Keratinocyte (primary cell): ENCODE results near the gene SCGB1A1. TPM values are rescaled to one million over a fixed set of nuclear protein-coding genes. Genes with fewer than 3 reads are reported as not detected.

Experiments
- DNase-seq: peaks from one replicate; pipeline ENCODE4 v3.0.0-alpha.2; 2011; ENCODE audit warnings: low read depth, missing footprints, low spot score
- FAIRE-seq: peaks from 2 replicates; lab custom pipeline; 2011; peaks lifted over from hg19 to GRCh38; lab: Jason Lieb, UNC
- H2AFZ ChIP-seq: 2 replicates; pipeline ENCODE4 v1.6.0; 2012; ENCODE audit warnings: low read length, control low read depth, inconsistent platforms; ENCODE audit not compliant: control insufficient read depth
- H3K27ac ChIP-seq: 2 replicates; pipeline ENCODE4 v1.5.1; 2011; ENCODE audit warnings: low read length; ENCODE audit not compliant: control insufficient read depth, insufficient read depth
- H3K27me3 ChIP-seq: 3 replicates; pipeline ENCODE4 v1.6.0; 2011; ENCODE audit warnings: low read length; ENCODE audit not compliant: control insufficient read depth, insufficient read depth; ENCODE audit errors: extremely low read depth
- H3K36me3 ChIP-seq, 2 experiments: 2 replicates in 1 of 2; 3 replicates in 1 of 2; pipeline ENCODE4 v1.5.1; 2011; ENCODE audit warnings: low read length in 2 of 2, mild to moderate bottlenecking in 1 of 2; ENCODE audit not compliant: control insufficient read depth in 2 of 2, insufficient read depth in 2 of 2; ENCODE audit errors: extremely low read depth in 1 of 2
- H3K4me1 ChIP-seq: 3 replicates; pipeline ENCODE4 v1.5.1; 2011; ENCODE audit warnings: low read length; ENCODE audit not compliant: control insufficient read depth, insufficient read depth; ENCODE audit errors: extremely low read depth
- H3K4me2 ChIP-seq: 3 replicates; pipeline ENCODE4 v1.6.0; 2011; ENCODE audit warnings: low read depth, low read length; ENCODE audit not compliant: control insufficient read depth, insufficient read depth; ENCODE audit errors: extremely low read depth
- H3K4me3 ChIP-seq, 3 experiments: fragments of 200-600 bp in 1 of 3; sonication (generic) in 1 of 3; 2 replicates in 2 of 3; 3 replicates in 1 of 3; pipeline ENCODE4 v1.5.1; 2011 to 2016; ENCODE audit warnings: low read length in 3 of 3, mild to moderate bottlenecking in 3 of 3, control low read depth in 2 of 3, inconsistent platforms in 1 of 3, low read depth in 1 of 3, mixed read lengths in 1 of 3, mixed run types in 1 of 3, moderate library complexity in 1 of 3; ENCODE audit not compliant: control insufficient read depth in 2 of 3, insufficient read depth in 2 of 3; ENCODE audit errors: extremely low read depth in 1 of 3
- H3K79me2 ChIP-seq: 2 replicates; pipeline ENCODE4 v1.6.0; 2012; ENCODE audit warnings: low read length; ENCODE audit not compliant: control insufficient read depth, insufficient read depth
- H3K9ac ChIP-seq: 3 replicates; pipeline ENCODE4 v1.6.0; 2011; ENCODE audit warnings: low read length; ENCODE audit not compliant: control insufficient read depth, insufficient read depth; ENCODE audit errors: extremely low read depth
- H3K9me1 ChIP-seq: 3 replicates; pipeline ENCODE4 v1.6.0; 2011; ENCODE audit warnings: low read length; ENCODE audit not compliant: control insufficient read depth, insufficient read depth; ENCODE audit errors: extremely low read depth
- H3K9me3 ChIP-seq: 2 replicates; pipeline ENCODE4 v1.5.1; 2012; ENCODE audit warnings: low read depth, low read length; ENCODE audit not compliant: control insufficient read depth
- H4K20me1 ChIP-seq: 3 replicates; pipeline ENCODE4 v1.6.0; 2011; ENCODE audit warnings: low read length; ENCODE audit not compliant: control insufficient read depth, insufficient read depth; ENCODE audit errors: extremely low read depth
- CTCF ChIP-seq, 3 experiments: IDR thresholded peaks in 1 of 3; conservative IDR thresholded peaks in 1 of 3; optimal IDR thresholded peaks in 1 of 3; 2 replicates in 2 of 3; 3 replicates in 1 of 3; pipeline versions ENCODE3 to v1.5.1; 2011; ENCODE audit warnings: low read length in 3 of 3, mild to moderate bottlenecking in 3 of 3, moderate library complexity in 2 of 3, control low read depth in 1 of 3, inconsistent platforms in 1 of 3; ENCODE audit not compliant: insufficient read depth in 2 of 3; ENCODE audit errors: extremely low read depth in 1 of 3
- EZH2 ChIP-seq: IDR thresholded peaks from one replicate; pipeline ENCODE4 v1.6.1; 2012; ENCODE audit warnings: inconsistent platforms, mild to moderate bottlenecking, low read length, moderate library complexity
- dilution Hi-C: fragments of 300-500 bp; cut with MboI; formaldehyde crosslinking; loops from one replicate; pipeline ENCODE4 v1.7.0; 2020; ENCODE audit warnings: low sequenced_read_pairs; ENCODE audit not compliant: extremely low pct_ligation_motif_present
- polyA plus RNA-seq, 5 experiments: library from polyadenylated mRNA; depleted of rRNA in 3 of 5; stranded (reverse) in 3 of 5; stranded (forward) in 1 of 5; unstranded in 1 of 5; fragments of >200 nt; gene quantifications; 1 replicate in 1 of 5; 2 replicates in 3 of 5; 3 replicates in 1 of 5; pipeline versions ENCODE4 v1.2.1 to v1.2.3, GENCODE V29; 2011 to 2012; ENCODE audit warnings: missing spikeins in 2 of 5, low read depth in 1 of 5, low replicate concordance in 1 of 5

The SCGB1A1 gene
- polyA plus RNA-seq, 1 donor (not counting 4 experiments of a cell fraction or from before 2014, with no cell fraction given) = not detected

- no peak for FAIRE-seq
- Histone ChIP-seq H3K4me3 (no peak overlapping the region), H3K9me3 (no peaks in the 10 kb centered on the region), H3K36me3 (no peaks in the 10 kb centered on the region), H3K9ac (no peak overlapping the region), H3K27me3 (no peaks in the 10 kb centered on the region), H3K9me1 (no peaks in the 10 kb centered on the region), H2AFZ (no peak overlapping the region), H3K4me1 (no peaks in the 10 kb centered on the region), H4K20me1 (no peaks in the 10 kb centered on the region), H3K4me2 (no peak overlapping the region), H3K27ac (no peak overlapping the region), H3K79me2 (no peaks in the 10 kb centered on the region)
- no peak for DNase-seq
- TF ChIP-seq EZH2 (no peak), CTCF (optimal IDR thresholded peaks at IDR 0.05 in 1 of 3, IDR thresholded peaks at IDR 0.05 in 1 of 3, conservative IDR thresholded peaks at IDR 0.05 in 1 of 3; ENCODE audit: extremely low read depth in 1 of 3, insufficient read depth in 2 of 3, low read length in 3 of 3) (no peak)
- dilution Hi-C loops = no loop called here
These were observed 39.6 kb downstream of the SCGB1A1 start for GRCh38 chr11:62458212-62459002.

GRCh38 chr11:62459080-62459479, 40.2 kb downstream of the SCGB1A1 start:
- H3K36me3 ChIP-seq = no peaks in the 10 kb centered on the region
- H2AFZ ChIP-seq = no peak overlapping the region
- H3K9me3 ChIP-seq = no peaks in the 10 kb centered on the region
- H3K4me3 ChIP-seq = no peak overlapping the region
- DNase-seq = no peak
- no peaks in the 10 kb centered on the region for H4K20me1 ChIP-seq
- no peaks in the 10 kb centered on the region for H3K27me3 ChIP-seq
- H3K4me1 ChIP-seq = no peaks in the 10 kb centered on the region
- no peaks in the 10 kb centered on the region for H3K9me1 ChIP-seq
- dilution Hi-C loops = no loop called here
- no peak for TF ChIP-seq CTCF (optimal IDR thresholded peaks at IDR 0.05 in 1 of 3, IDR thresholded peaks at IDR 0.05 in 1 of 3, conservative IDR thresholded peaks at IDR 0.05 in 1 of 3; ENCODE audit: extremely low read depth in 1 of 3, insufficient read depth in 2 of 3, low read length in 3 of 3)
- TF ChIP-seq EZH2 = no peak
- no peak overlapping the region for H3K9ac ChIP-seq
- no peak overlapping the region for H3K27ac ChIP-seq
- no peak overlapping the region for H3K4me2 ChIP-seq
- H3K79me2 ChIP-seq = no peaks in the 10 kb centered on the region
- no peak for FAIRE-seq
